Panc1 (cell line): ENCODE measurements around the gene AEBP1. TPM values are rescaled to one million over a fixed set of nuclear protein-coding genes. Genes with fewer than 3 reads are reported as not detected.

Source experiments
- ATAC-seq: fragments of 200-7000 bp; cut with Tn5 transposase; 2 replicates; pipeline ENCODE4 v1.9.1; 2020; ENCODE audit warnings: mild to moderate bottlenecking, moderate library complexity
- BruUV-seq: library from RNA; stranded (reverse); fragments of 400-500 nt; replicated peaks from 2 replicates; lab custom pipeline; 2021; lab: Mats Ljungman, UMichigan
- CTCF ChIA-PET: fragments of 300-600 bp; sonication (Branson Sonifier 250); formaldehyde crosslinking; loops from one replicate; lab custom pipeline; 2022; ENCODE audit warnings: antibody characterized with exemption; lab: Charles Lee
- POLR2A ChIA-PET: fragments of 300-600 bp; sonication (Branson Sonifier 250); formaldehyde crosslinking; loops from one replicate; lab custom pipeline; 2022; ENCODE audit warnings: antibody characterized with exemption; lab: Charles Lee
- DNase-seq: peaks from one replicate; pipeline ENCODE4 v3.0.0-alpha.2; 2010; ENCODE audit warnings: low read depth, low spot score
- H3K27ac ChIP-seq: 2 replicates; pipeline ENCODE4 v1.5.1; 2011; ENCODE audit warnings: mild to moderate bottlenecking, low read length, inconsistent platforms
- H3K27me3 ChIP-seq: fragments of 200-500 bp; sonication (Bioruptor generic); 2 replicates; pipeline ENCODE4 v1.6.0; 2014; ENCODE audit warnings: low read length, inconsistent platforms; ENCODE audit not compliant: control insufficient read depth, insufficient read depth
- H3K36me3 ChIP-seq: fragments of 200-500 bp; sonication (Bioruptor generic); 2 replicates; pipeline ENCODE4 v1.5.1; 2014; ENCODE audit warnings: inconsistent platforms, mild to moderate bottlenecking, low read length, moderate library complexity; ENCODE audit not compliant: control insufficient read depth, insufficient read depth
- H3K4me1 ChIP-seq: 2 replicates; pipeline ENCODE4 v1.5.1; 2011; ENCODE audit warnings: inconsistent platforms, mild to moderate bottlenecking, low read length, moderate library complexity; ENCODE audit not compliant: control insufficient read depth, insufficient read depth
- H3K4me3 ChIP-seq, 2 experiments: 2 replicates each; pipeline ENCODE4 v1.5.1; 2011 to 2012; ENCODE audit warnings: low read depth in 2 of 2, low read length in 2 of 2, mild to moderate bottlenecking in 2 of 2, inconsistent platforms in 1 of 2, moderate library complexity in 1 of 2
- H3K9me3 ChIP-seq: fragments of 200-500 bp; sonication (Bioruptor generic); 2 replicates; pipeline ENCODE4 v1.5.1; 2014; ENCODE audit warnings: low read depth, mild to moderate bottlenecking, inconsistent platforms, low read length, moderate library complexity; ENCODE audit not compliant: control insufficient read depth, insufficient read depth
- CTCF ChIP-seq: fragments of 450-650 bp; IDR thresholded peaks from 2 replicates; pipeline ENCODE4 v1.5.1; 2017; ENCODE audit warnings: mild to moderate bottlenecking
- POLR2AphosphoS5 ChIP-seq: IDR thresholded peaks from 2 replicates; pipeline ENCODE4 v1.6.1; 2012; ENCODE audit warnings: mild to moderate bottlenecking, low read depth, low read length, moderate library complexity
- REST ChIP-seq, 2 experiments: IDR thresholded peaks; 2 replicates each; pipeline ENCODE4 v1.6.1; 2011 to 2012; ENCODE audit warnings: low read depth in 2 of 2, control low read depth in 1 of 2, low read length in 1 of 2, mild to moderate bottlenecking in 1 of 2, moderate library complexity in 1 of 2; ENCODE audit not compliant: insufficient read depth in 1 of 2
- SIN3A ChIP-seq: IDR thresholded peaks from 2 replicates; pipeline ENCODE4 v1.6.1; 2012; ENCODE audit warnings: low read depth, mild to moderate bottlenecking, low read length, moderate library complexity, borderline replicate concordance; ENCODE audit not compliant: insufficient read depth
- TCF7L2 ChIP-seq: IDR thresholded peaks from 2 replicates; pipeline ENCODE4 v1.6.1; 2011; ENCODE audit warnings: mild to moderate bottlenecking, low read depth, low read length, inconsistent platforms
- in situ Hi-C: cut with HindIII; loops from 2 replicates; pipeline ENCODE4 v1.10.0; 2016; ENCODE audit warnings: low sequenced_read_pairs, low pct_unique_long_range_greater_than_20kb
- intact Hi-C: fragments of 100-400 bp; cut with micrococcal nuclease; formaldehyde crosslinking; loops from one replicate; pipeline ENCODE4 v1.10.0; 2022; ENCODE audit not compliant: unreplicated experiment
- total RNA-seq: library from RNA; stranded (reverse); gene quantifications from one replicate; pipeline ENCODE4 v1.2.1, GENCODE V29; 2021; ENCODE audit not compliant: unreplicated experiment

AEBP1 gene
- total RNA-seq, 1 experiment from 2014 or later, result 0.62 TPM

GRCh38 chr7:44073664-44074348, 30.3 kb upstream of the AEBP1 start:
- DNase-seq, result no peak
- ChIA-PET CTCF (interaction anchor here (0.6 kb wide), 1 partner anchor 271 kb away, joined by 3 read pairs; no protein-coding TSS in a partner anchor), POLR2A (no interaction called here)
- Histone ChIP-seq H3K27me3 (no peaks in the 10 kb centered on the region), H3K4me3 (no peak overlapping the region), H3K9me3 (no peaks in the 10 kb centered on the region), H3K27ac (no peak overlapping the region), H3K4me1 (peaks cover 4% of the 10 kb centered on the region; the same call in 1 of the 2 replicates), H3K36me3 (no peaks in the 10 kb centered on the region; the same call in 1 of the 2 replicates)
- TF ChIP-seq POLR2AphosphoS5 (no peak), SIN3A (no peak), REST (IDR thresholded peaks at IDR 0.05; ENCODE audit: insufficient read depth in 1 of 2, low read depth in 2 of 2, low read length in 1 of 2) (no peak)
- in situ Hi-C loops (no loop called here), intact Hi-C loops (loop anchor here (5.0 kb wide), 1 partner anchor 123 kb away; no protein-coding TSS in a partner anchor)
- BruUV-seq, result no TSS peak
- ATAC-seq, result peak; percentile 15; the same call in 1 of the 2 replicates

- Histone ChIP-seq H3K4me1 (peaks cover 4% of the 10 kb centered on the region; the same call in 1 of the 2 replicates), H3K9me3 (no peaks in the 10 kb centered on the region), H3K36me3 (no peaks in the 10 kb centered on the region; the same call in 1 of the 2 replicates), H3K27ac (no peak overlapping the region), H3K4me3 (no peak overlapping the region), H3K27me3 (no peaks in the 10 kb centered on the region)
- DNase-seq (no peak), ATAC-seq (no peak)
- ChIA-PET CTCF (interaction anchor here (0.6 kb wide), 1 partner anchor 271 kb away, joined by 3 read pairs; no protein-coding TSS in a partner anchor), POLR2A (no interaction called here)
- intact Hi-C loops (loop anchor here (5.0 kb wide), 1 partner anchor 123 kb away; no protein-coding TSS in a partner anchor), in situ Hi-C loops (no loop called here)
- BruUV-seq, result no TSS peak
- no peak for TF ChIP-seq CTCF
- no peak for TF ChIP-seq POLR2AphosphoS5
- no peak for TF ChIP-seq REST (IDR thresholded peaks at IDR 0.05; ENCODE audit: insufficient read depth in 1 of 2, low read depth in 2 of 2, low read length in 1 of 2)
- no peak for TF ChIP-seq TCF7L2
- no peak for TF ChIP-seq SIN3A
These were observed 29.8 kb upstream of the AEBP1 start for GRCh38 chr7:44074349-44074695.
